ENCODE results near the gene ZMPSTE24. TPM values are rescaled to one million over a fixed set of nuclear protein-coding genes. Genes with fewer than 3 reads are reported as not detected.

The ZMPSTE24 gene
- polyA plus RNA-seq, 3 donors = 6.4 to 45.6 (median 36.0) TPM

DNA sequence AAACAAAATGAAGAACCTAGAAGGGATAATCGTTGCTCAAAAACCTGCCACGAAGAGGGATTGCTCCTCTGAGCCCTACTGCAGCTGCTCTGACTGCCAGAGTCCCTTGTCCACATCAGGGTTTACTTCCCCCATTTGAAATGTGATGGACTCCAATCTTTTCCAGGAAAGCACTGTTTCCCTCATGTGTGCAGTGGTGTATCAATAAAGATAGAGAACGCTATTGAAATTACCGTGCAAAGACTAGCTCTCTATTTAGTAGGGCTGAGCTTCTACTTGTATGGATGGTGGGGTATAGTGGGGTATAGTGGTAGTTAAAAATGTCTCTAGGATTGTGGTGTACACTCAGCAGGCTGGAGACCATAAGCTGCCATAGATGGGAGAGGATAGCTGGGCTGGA is 6.6 kb upstream of the ZMPSTE24 start:
- intact Hi-C loops (cut with micrococcal nuclease) = loop anchor here in 1 of 2 donors (10.0 kb wide), 2 partner anchors 63 to 153 kb away; partner anchors contain the start of gene COL9A2

DNA sequence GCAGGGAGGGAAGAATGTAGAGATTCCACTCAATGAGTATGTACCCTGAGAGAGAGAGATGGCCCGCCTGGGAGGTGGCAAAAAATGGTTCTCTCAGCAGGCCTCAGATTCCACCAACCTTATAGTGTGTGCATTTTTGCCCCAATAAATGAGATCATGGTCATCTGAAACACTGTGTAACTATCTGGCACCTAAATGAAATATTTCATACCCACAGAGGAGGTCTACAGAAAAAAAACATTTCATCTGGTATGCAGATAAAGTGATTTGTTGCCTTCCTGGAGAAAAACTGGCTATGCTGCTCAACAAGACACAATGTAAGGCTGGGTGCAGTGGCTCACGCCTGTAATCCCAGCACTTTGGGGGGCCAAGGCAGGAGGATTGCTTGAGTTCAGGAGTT is 5.4 kb upstream of the ZMPSTE24 start:
- Histone ChIP-seq H3K36me3 (replicated peaks in 1 of 2; ENCODE audit: control insufficient read depth in 1 of 2, insufficient read depth in 2 of 2, low read length in 2 of 2) (no peaks in the 10 kb centered on the region), H3K79me2 (ENCODE audit: insufficient read depth, low read length) (peaks cover 18% of the 10 kb centered on the region), H3K9ac (ENCODE audit: insufficient read depth, low read length, poor library complexity, severe bottlenecking) (no peak overlapping the region), H3K27ac (ENCODE audit: low read depth in 1 of 2, low read length in 2 of 2) (no peak overlapping the region), H3K4me3 (replicated peaks in 1 of 3; ENCODE audit: low read depth in 2 of 3, low read length in 3 of 3) (no peak overlapping the region), H3K27me3 (ENCODE audit: control insufficient read depth in 2 of 2, insufficient read depth in 2 of 2, low read length in 2 of 2) (no peaks in the 10 kb centered on the region), H4K20me1 (ENCODE audit: insufficient read depth, low read length) (no peaks in the 10 kb centered on the region), H2AFZ (ENCODE audit: insufficient read depth, low read depth, low read length, poor library complexity, severe bottlenecking) (no peak overlapping the region), H3K4me1 (ENCODE audit: control insufficient read depth in 1 of 2, insufficient read depth in 2 of 2, low read length in 2 of 2) (peaks cover 3 to 12% of the 10 kb centered on the region in 2 donors), H3K9me3 (replicated peaks in 1 of 2; ENCODE audit: control insufficient read depth in 1 of 2, insufficient read depth in 1 of 2, low read length in 2 of 2) (no peaks in the 10 kb centered on the region), H3K4me2 (replicated peaks; ENCODE audit: extremely low read depth, low read length, poor library complexity, severe bottlenecking) (no peak overlapping the region)
- Mint-ChIP-seq H3K27me3 (ENCODE audit: low read depth in 3 of 3) (peaks cover 0 to 5% (median 2%) of the 10 kb centered on the region in 3 donors), H3K4me1 (peaks cover 13% of the 10 kb centered on the region), H3K9me3 (no peaks in the 10 kb centered on the region), H3K4me3 (no peak overlapping the region), H3K36me3 (no peaks in the 10 kb centered on the region), H3K27ac (peak overlapping the region in 1 of 7 donors; percentile 5)
- 100% methylated on average over 1 of the region's 2 CpGs for WGBS (ENCODE audit: insufficient coverage)
- DNase-seq = no peak
- intact Hi-C loops (cut with micrococcal nuclease) = loop anchor here in 1 of 2 donors (10.0 kb wide), 2 partner anchors 62 to 152 kb away; partner anchors contain the start of gene COL9A2
- TF ChIP-seq, protein P1, sequence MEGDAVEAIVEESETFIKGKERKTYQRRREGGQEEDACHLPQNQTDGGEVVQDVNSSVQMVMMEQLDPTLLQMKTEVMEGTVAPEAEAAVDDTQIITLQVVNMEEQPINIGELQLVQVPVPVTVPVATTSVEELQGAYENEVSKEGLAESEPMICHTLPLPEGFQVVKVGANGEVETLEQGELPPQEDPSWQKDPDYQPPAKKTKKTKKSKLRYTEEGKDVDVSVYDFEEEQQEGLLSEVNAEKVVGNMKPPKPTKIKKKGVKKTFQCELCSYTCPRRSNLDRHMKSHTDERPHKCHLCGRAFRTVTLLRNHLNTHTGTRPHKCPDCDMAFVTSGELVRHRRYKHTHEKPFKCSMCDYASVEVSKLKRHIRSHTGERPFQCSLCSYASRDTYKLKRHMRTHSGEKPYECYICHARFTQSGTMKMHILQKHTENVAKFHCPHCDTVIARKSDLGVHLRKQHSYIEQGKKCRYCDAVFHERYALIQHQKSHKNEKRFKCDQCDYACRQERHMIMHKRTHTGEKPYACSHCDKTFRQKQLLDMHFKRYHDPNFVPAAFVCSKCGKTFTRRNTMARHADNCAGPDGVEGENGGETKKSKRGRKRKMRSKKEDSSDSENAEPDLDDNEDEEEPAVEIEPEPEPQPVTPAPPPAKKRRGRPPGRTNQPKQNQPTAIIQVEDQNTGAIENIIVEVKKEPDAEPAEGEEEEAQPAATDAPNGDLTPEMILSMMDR (IDR thresholded peaks at IDR 0.05) = no peak

More for the DNA sequence above, 6.6 kb upstream of the ZMPSTE24 start:
- no peak for DNase-seq
- peaks cover 0 to 2% of the 10 kb centered on the region in 2 donors for H3K4me1 ChIP-seq (ENCODE audit: control insufficient read depth in 1 of 2, insufficient read depth in 2 of 2, low read length in 2 of 2)
- no peaks in the 10 kb centered on the region for H3K27me3 ChIP-seq (ENCODE audit: control insufficient read depth in 2 of 2, insufficient read depth in 2 of 2, low read length in 2 of 2)
- H3K36me3 Mint-ChIP-seq = no peaks in the 10 kb centered on the region
- no peak overlapping the region for H3K27ac ChIP-seq (ENCODE audit: low read depth in 1 of 2, low read length in 2 of 2)
- H3K36me3 ChIP-seq (replicated peaks in 1 of 2; ENCODE audit: control insufficient read depth in 1 of 2, insufficient read depth in 2 of 2, low read length in 2 of 2) = no peaks in the 10 kb centered on the region
- no peaks in the 10 kb centered on the region for H3K9me3 Mint-ChIP-seq
- H3K79me2 ChIP-seq (ENCODE audit: insufficient read depth, low read length) = peaks cover 10% of the 10 kb centered on the region
- H3K4me3 Mint-ChIP-seq = no peak overlapping the region
- peak overlapping the region in 1 of 7 donors; percentile 16 for H3K27ac Mint-ChIP-seq
- no peak overlapping the region for H3K9ac ChIP-seq (ENCODE audit: insufficient read depth, low read length, poor library complexity, severe bottlenecking)
- no peak overlapping the region for H3K4me2 ChIP-seq (replicated peaks; ENCODE audit: extremely low read depth, low read length, poor library complexity, severe bottlenecking)
- peak overlapping the region; percentile 15 for H2AFZ ChIP-seq (ENCODE audit: insufficient read depth, low read depth, low read length, poor library complexity, severe bottlenecking)
- TF ChIP-seq, protein P1 (IDR thresholded peaks at IDR 0.05) = no peak
- no peak overlapping the region for H3K4me3 ChIP-seq (replicated peaks in 1 of 3; ENCODE audit: low read depth in 2 of 3, low read length in 3 of 3)
- peaks cover 10% of the 10 kb centered on the region for H3K4me1 Mint-ChIP-seq
- no peaks in the 10 kb centered on the region for H4K20me1 ChIP-seq (ENCODE audit: insufficient read depth, low read length)
- H3K9me3 ChIP-seq (replicated peaks in 1 of 2; ENCODE audit: control insufficient read depth in 1 of 2, insufficient read depth in 1 of 2, low read length in 2 of 2) = no peaks in the 10 kb centered on the region
- WGBS (ENCODE audit: insufficient coverage) = 56% methylated on average over 4 of the region's 4 CpGs
- H3K27me3 Mint-ChIP-seq (ENCODE audit: low read depth in 3 of 3) = peaks cover 0 to 5% (median 2%) of the 10 kb centered on the region in 3 donors
